HG03097 (cell line): ENCODE results near the gene KRT4.
"Not testable (repeated sequence)": the region's sequence is repeated elsewhere in the genome, so short reads cannot be mapped to it uniquely, and the experiment has no call there.

ENCODE experiments used
- ATAC-seq: cut with Tn5 transposase; IDR thresholded peaks from one replicate; pipeline ENCODE4 v1.9.1; 2021; ENCODE audit not compliant: unreplicated experiment, low FRiP score

KRT4 gene

GRCh38 chr12:52795332-52795674 is 18.6 kb downstream of the KRT4 start:
- not testable (repeated sequence) for ATAC-seq

- no peak for ATAC-seq
Measured at GRCh38 chr12:52794479-52795331, 19.2 kb downstream of the KRT4 start.

- no peak for ATAC-seq
Measured at GRCh38 chr12:52792185-52793029, 21.5 kb downstream of the KRT4 start.

GRCh38 chr12:52791271-52792184 is 22.4 kb downstream of the KRT4 start:
- ATAC-seq, result no peak

GRCh38 chr12:52790427-52791270 is 23.3 kb downstream of the KRT4 start:
- no peak for ATAC-seq

GRCh38 chr12:52789637-52790426 is 24.1 kb downstream of the KRT4 start:
- ATAC-seq, result no peak

GRCh38 chr12:52788876-52789636 is 24.9 kb downstream of the KRT4 start:
- no peak for ATAC-seq

GRCh38 chr12:52788192-52788875 is 25.6 kb downstream of the KRT4 start:
- no peak for ATAC-seq

GRCh38 chr12:52787324-52788191 is 26.4 kb downstream of the KRT4 start:
- ATAC-seq, result no peak

- no peak for ATAC-seq
Measured at GRCh38 chr12:52784909-52785308, 29.0 kb downstream of the KRT4 start.

- ATAC-seq, result no peak
Measured at GRCh38 chr12:52783563-52784316, 30.2 kb downstream of the KRT4 start.

- no peak for ATAC-seq
Measured at GRCh38 chr12:52782502-52782901, 31.4 kb downstream of the KRT4 start.

- ATAC-seq, result no peak
Measured at GRCh38 chr12:52781399-52782082, 32.4 kb downstream of the KRT4 start.

- ATAC-seq, result no peak
Measured at GRCh38 chr12:52779914-52780313, 34.0 kb downstream of the KRT4 start.

- no peak for ATAC-seq
Measured at GRCh38 chr12:52778833-52779232, 35.1 kb downstream of the KRT4 start.

GRCh38 chr12:52777566-52777965 is 36.4 kb downstream of the KRT4 start:
- no peak for ATAC-seq
